ENCODE results near the gene BBLN. TPM values are rescaled to one million over a fixed set of nuclear protein-coding genes. Genes with fewer than 3 reads are reported as not detected.
"Not testable (repeated sequence)": the region's sequence is repeated elsewhere in the genome, so short reads cannot be mapped to it uniquely, and the experiment has no call there.

Gene BBLN
- total RNA-seq, 1 donor from 2014 or later, result 47.3 TPM

GRCh38 chr9:128131346-128131745 is 28.7 kb upstream of the BBLN start:
- H3K4me1 Mint-ChIP-seq (ENCODE audit: low read depth, unreplicated experiment); H3K27ac Mint-ChIP-seq (ENCODE audit: unreplicated experiment); H3K36me3 Mint-ChIP-seq (ENCODE audit: low read depth, unreplicated experiment); H3K9me3 ChIP-seq (ENCODE audit: insufficient read depth, low read depth, low read length); H3K36me3 ChIP-seq (ENCODE audit: insufficient read depth, low read length); H3K4me1 ChIP-seq (ENCODE audit: insufficient read depth, low read length); H3K9me3 Mint-ChIP-seq (ENCODE audit: unreplicated experiment); H3K27ac ChIP-seq (ENCODE audit: low read depth, low read length); H3K27me3 ChIP-seq (ENCODE audit: insufficient read depth, low read length); H3K4me3 ChIP-seq (ENCODE audit: insufficient read depth, low read depth, low read length); DNase-seq (ENCODE audit: low read depth); H4K20me1 ChIP-seq (ENCODE audit: insufficient read depth, low read length); H2AFZ ChIP-seq (ENCODE audit: low read depth, low read length); H3K9ac ChIP-seq (ENCODE audit: low read length); FAIRE-seq; H3K4me2 ChIP-seq (ENCODE audit: low read length); H3K4me3 Mint-ChIP-seq (ENCODE audit: unreplicated experiment): not testable (repeated sequence)
- H3K27me3 Mint-ChIP-seq (ENCODE audit: low read depth, unreplicated experiment), result peaks cover 16% of the 10 kb centered on the region
- peaks cover 12% of the 10 kb centered on the region for H3K79me2 ChIP-seq (ENCODE audit: insufficient read depth, low read length)

- not testable (repeated sequence) for DNase-seq (ENCODE audit: low read depth); H3K4me1 Mint-ChIP-seq (ENCODE audit: low read depth, unreplicated experiment); H4K20me1 ChIP-seq (ENCODE audit: insufficient read depth, low read length); H3K27ac Mint-ChIP-seq (ENCODE audit: unreplicated experiment); H3K9me3 ChIP-seq (ENCODE audit: insufficient read depth, low read depth, low read length); H3K9ac ChIP-seq (ENCODE audit: low read length); H3K27ac ChIP-seq (ENCODE audit: low read depth, low read length); H3K9me3 Mint-ChIP-seq (ENCODE audit: unreplicated experiment); H3K27me3 ChIP-seq (ENCODE audit: insufficient read depth, low read length); H3K36me3 ChIP-seq (ENCODE audit: insufficient read depth, low read length); H2AFZ ChIP-seq (ENCODE audit: low read depth, low read length); H3K4me3 Mint-ChIP-seq (ENCODE audit: unreplicated experiment); H3K4me2 ChIP-seq (ENCODE audit: low read length); H3K4me3 ChIP-seq (ENCODE audit: insufficient read depth, low read depth, low read length); H3K36me3 Mint-ChIP-seq (ENCODE audit: low read depth, unreplicated experiment); FAIRE-seq; H3K79me2 ChIP-seq (ENCODE audit: insufficient read depth, low read length)
- peaks cover 21% of the 10 kb centered on the region for H3K27me3 Mint-ChIP-seq (ENCODE audit: low read depth, unreplicated experiment)
- peaks cover 12% of the 10 kb centered on the region for H3K4me1 ChIP-seq (ENCODE audit: insufficient read depth, low read length)
Measured at GRCh38 chr9:128132139-128132538, 27.9 kb upstream of the BBLN start.

DNA sequence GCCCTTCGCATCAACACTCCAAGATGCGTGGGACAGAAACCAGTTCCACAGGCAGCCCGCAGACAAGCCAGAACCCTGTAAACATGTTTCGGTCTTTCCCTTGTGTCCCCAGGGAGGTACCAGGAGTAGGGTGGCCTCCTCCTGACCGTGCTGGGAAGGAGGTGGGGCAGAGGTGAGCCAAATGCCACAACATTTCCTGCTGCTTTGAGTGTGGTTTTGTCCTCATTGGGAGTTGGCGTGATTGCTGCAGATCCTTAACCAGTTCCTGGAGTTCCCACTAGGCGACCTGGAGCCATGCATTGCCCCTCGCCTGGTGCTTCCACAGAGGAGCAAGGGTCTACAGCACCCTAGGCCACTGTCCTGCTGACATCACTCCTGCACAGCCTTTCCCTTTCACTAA is 24.5 kb upstream of the BBLN start:
- not testable (repeated sequence) for H3K36me3 ChIP-seq (ENCODE audit: insufficient read depth, low read length); H3K4me1 Mint-ChIP-seq (ENCODE audit: low read depth, unreplicated experiment); H3K27me3 ChIP-seq (ENCODE audit: insufficient read depth, low read length); H3K9ac ChIP-seq (ENCODE audit: low read length); H3K4me2 ChIP-seq (ENCODE audit: low read length); H3K4me3 Mint-ChIP-seq (ENCODE audit: unreplicated experiment); DNase-seq (ENCODE audit: low read depth); H4K20me1 ChIP-seq (ENCODE audit: insufficient read depth, low read length); H3K79me2 ChIP-seq (ENCODE audit: insufficient read depth, low read length); H3K27ac Mint-ChIP-seq (ENCODE audit: unreplicated experiment); H3K4me3 ChIP-seq (ENCODE audit: insufficient read depth, low read depth, low read length); FAIRE-seq; H3K9me3 Mint-ChIP-seq (ENCODE audit: unreplicated experiment); H3K27ac ChIP-seq (ENCODE audit: low read depth, low read length); H3K9me3 ChIP-seq (ENCODE audit: insufficient read depth, low read depth, low read length); H2AFZ ChIP-seq (ENCODE audit: low read depth, low read length); H3K36me3 Mint-ChIP-seq (ENCODE audit: low read depth, unreplicated experiment)
- peaks cover 14% of the 10 kb centered on the region for H3K4me1 ChIP-seq (ENCODE audit: insufficient read depth, low read length)
- peaks cover 28% of the 10 kb centered on the region for H3K27me3 Mint-ChIP-seq (ENCODE audit: low read depth, unreplicated experiment)

DNA sequence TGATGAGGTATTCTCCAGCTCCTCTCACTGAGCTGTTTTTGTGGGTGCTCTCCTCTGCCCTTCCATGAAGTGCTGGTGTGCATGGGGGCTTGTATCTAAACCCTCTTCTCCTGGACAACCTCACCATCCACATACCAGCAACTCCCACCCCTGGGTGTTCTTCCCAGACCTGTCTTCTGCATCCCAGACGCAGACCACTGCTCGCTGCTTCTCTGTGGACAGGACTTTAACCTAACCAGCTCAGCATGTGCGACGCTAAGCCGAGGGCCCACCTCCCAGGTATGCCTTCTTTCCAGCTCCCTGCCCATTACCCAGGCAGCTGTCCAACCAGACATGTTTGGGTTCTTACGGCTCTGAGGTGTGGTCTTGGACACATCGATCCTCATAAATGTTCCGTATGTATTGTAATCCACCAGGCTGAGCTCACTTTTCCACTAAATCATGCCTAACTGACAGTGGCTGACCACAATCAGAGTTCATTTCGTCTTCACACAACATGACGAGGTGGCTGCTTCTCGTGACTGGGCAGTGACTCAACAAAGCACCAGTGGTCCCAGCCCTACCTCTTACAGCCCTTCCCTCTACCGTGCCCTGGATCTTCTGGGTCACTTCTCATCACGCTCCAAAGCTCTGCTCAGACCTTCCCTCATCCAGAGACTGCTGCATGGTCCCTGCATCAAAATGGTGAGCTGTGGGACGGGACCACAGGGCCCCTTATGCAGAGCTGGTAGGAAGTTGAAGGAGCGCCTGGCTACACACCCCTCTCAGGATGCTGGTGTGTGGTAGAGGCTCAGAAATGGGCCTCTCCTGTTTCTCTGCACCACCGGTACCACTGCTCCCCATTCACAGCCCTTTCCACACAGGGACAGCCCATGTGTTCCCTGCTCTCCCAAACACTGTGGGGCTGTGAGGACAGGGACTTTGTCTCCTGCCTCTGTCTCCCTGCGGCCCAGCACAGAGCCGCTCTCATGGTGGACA is 23.0 kb upstream of the BBLN start:
- Histone ChIP-seq H4K20me1 (ENCODE audit: insufficient read depth, low read length) (no peaks in the 10 kb centered on the region), H2AFZ (ENCODE audit: low read depth, low read length) (peak overlapping the region; percentile 27), H3K9me3 (ENCODE audit: insufficient read depth, low read depth, low read length) (peaks cover 5% of the 10 kb centered on the region), H3K36me3 (ENCODE audit: insufficient read depth, low read length) (no peaks in the 10 kb centered on the region), H3K27ac (ENCODE audit: low read depth, low read length) (no peak overlapping the region), H3K9ac (ENCODE audit: low read length) (no peak overlapping the region), H3K4me2 (ENCODE audit: low read length) (peak overlapping the region; percentile 47), H3K79me2 (ENCODE audit: insufficient read depth, low read length) (no peaks in the 10 kb centered on the region), H3K4me1 (ENCODE audit: insufficient read depth, low read length) (peaks cover 14% of the 10 kb centered on the region), H3K4me3 (ENCODE audit: insufficient read depth, low read depth, low read length) (no peak overlapping the region), H3K27me3 (ENCODE audit: insufficient read depth, low read length) (peaks cover 6% of the 10 kb centered on the region)
- no peak overlapping the region for H3K27ac Mint-ChIP-seq (ENCODE audit: unreplicated experiment)
- H3K27me3 Mint-ChIP-seq (ENCODE audit: low read depth, unreplicated experiment), result peaks cover 28% of the 10 kb centered on the region
- DNase-seq (ENCODE audit: low read depth), result peak; percentile 95
- FAIRE-seq, result peak; percentile 75
- TF ChIP-seq EZH2 (IDR thresholded peaks at IDR 0.05; ENCODE audit: insufficient read depth, low read length) (no peak), CTCF (IDR thresholded peaks at IDR 0.05; ENCODE audit: insufficient read depth, low read depth, low read length) (no peak)
- H3K4me1 Mint-ChIP-seq (ENCODE audit: low read depth, unreplicated experiment), result peaks cover 4% of the 10 kb centered on the region
- peaks cover 8% of the 10 kb centered on the region for H3K9me3 Mint-ChIP-seq (ENCODE audit: unreplicated experiment)
- no peaks in the 10 kb centered on the region for H3K36me3 Mint-ChIP-seq (ENCODE audit: low read depth, unreplicated experiment)
- H3K4me3 Mint-ChIP-seq (ENCODE audit: unreplicated experiment), result no peak overlapping the region

All from astrocyte (in vitro differentiated cells and primary cell).